ENCODE data around the gene PNPLA3.

The PNPLA3 gene

DNA sequence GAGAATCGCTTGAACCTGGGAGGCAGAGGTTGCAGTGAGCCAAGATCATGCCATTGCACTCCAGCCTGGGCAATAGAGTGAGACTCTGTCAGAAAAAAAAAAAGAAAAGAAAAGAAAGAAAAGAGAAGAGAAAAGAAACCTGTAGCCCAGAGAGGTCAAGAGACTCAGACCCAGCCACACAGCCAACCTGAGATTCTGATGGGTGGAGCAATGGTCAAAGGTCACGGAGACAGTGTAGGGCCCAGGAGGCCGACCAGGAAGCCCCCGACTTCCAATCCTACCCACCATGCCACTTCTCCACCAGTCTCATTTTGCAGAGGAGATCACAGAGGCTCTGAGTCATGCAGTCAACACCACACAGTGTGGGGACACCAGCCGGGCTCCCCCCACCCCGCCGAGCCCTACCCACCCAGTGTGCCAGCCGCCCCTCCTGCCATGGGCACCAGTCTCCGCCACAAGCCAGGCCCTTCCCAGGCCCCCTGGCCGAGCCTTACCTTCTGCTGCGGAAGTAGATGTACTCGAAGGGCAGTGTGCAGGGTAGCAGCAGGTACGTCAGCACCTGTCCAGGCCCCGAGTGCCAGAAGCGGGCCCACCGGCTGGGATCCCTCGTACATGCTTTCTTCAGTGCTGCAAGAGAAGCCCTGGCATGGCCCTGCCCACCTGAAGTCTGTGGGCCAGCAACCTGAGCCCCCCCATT lies 39.7 kb upstream of the PNPLA3 start:
- Histone ChIP-seq H3F3A (ENCODE audit: control insufficient read depth, insufficient read depth) (no peaks in the 10 kb centered on the region), H3K36me3 (ENCODE audit: control insufficient read depth, low read length) (no peaks in the 10 kb centered on the region), H3K9me3 (ENCODE audit: control insufficient read depth, insufficient read depth, low read length) (no peaks in the 10 kb centered on the region), H4K20me1 (ENCODE audit: control insufficient read depth, insufficient read depth, low read depth, low read length) (no peaks in the 10 kb centered on the region), H3K4me2 (ENCODE audit: low read length) (0 out of 2 replicates have a peak overlapping the region, but pooled peaks have one; percentile 54), H3K9me2 (replicated peaks; ENCODE audit: control insufficient read depth, low read length) (no peaks in the 10 kb centered on the region), H3K27ac (ENCODE audit: low read depth, low read length) (no peak overlapping the region), H3K79me2 (ENCODE audit: control insufficient read depth, low read length) (no peaks in the 10 kb centered on the region), H3K4me1 (ENCODE audit: control insufficient read depth, low read length) (peaks cover 8% of the 10 kb centered on the region), H3K4me3 (ENCODE audit: low read length) (no peak overlapping the region), H3K27me3 (ENCODE audit: control insufficient read depth, low read length) (no peaks in the 10 kb centered on the region)
- TF ChIP-seq, protein P1, sequence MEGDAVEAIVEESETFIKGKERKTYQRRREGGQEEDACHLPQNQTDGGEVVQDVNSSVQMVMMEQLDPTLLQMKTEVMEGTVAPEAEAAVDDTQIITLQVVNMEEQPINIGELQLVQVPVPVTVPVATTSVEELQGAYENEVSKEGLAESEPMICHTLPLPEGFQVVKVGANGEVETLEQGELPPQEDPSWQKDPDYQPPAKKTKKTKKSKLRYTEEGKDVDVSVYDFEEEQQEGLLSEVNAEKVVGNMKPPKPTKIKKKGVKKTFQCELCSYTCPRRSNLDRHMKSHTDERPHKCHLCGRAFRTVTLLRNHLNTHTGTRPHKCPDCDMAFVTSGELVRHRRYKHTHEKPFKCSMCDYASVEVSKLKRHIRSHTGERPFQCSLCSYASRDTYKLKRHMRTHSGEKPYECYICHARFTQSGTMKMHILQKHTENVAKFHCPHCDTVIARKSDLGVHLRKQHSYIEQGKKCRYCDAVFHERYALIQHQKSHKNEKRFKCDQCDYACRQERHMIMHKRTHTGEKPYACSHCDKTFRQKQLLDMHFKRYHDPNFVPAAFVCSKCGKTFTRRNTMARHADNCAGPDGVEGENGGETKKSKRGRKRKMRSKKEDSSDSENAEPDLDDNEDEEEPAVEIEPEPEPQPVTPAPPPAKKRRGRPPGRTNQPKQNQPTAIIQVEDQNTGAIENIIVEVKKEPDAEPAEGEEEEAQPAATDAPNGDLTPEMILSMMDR (IDR thresholded peaks at IDR 0.05; ENCODE audit: low read depth, low read length, poor library complexity, severe bottlenecking) = no peak

DNA sequence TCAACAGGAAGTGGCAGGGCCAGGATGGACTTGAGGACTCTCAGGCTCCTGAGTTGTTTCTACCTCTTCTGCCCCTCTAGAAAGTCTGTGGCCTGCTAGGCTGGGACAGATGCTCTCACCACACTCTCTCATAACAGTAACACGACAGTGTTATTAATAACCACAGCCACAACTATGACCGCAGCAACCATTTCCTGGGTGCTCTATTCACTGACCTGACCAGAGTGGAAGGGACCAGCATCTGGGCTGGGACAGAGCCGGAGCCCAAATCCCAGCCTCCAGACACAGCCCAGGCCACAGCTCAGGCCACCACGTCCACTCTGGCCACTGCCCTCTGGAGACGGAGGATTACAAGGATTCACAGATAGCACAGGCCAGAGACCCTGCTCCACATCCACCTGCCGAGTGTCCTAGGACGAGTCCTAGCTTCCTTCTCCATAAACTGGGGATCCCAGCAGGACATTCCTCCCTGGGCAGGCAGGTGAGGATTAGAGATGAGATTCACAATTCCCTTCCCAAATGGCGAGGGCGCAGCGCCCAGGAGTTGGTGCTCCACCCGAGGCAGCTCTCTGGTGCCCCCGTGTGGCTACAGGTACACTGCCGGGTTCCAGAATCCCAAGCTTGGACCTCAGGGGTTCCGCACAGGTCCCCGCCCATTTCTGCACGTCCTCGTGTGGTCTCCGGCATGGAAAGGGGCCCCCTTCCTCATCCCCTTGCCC lies 38.8 kb upstream of the PNPLA3 start:
- Histone ChIP-seq H3K9me2 (replicated peaks; ENCODE audit: control insufficient read depth, low read length) (no peaks in the 10 kb centered on the region), H3K4me1 (ENCODE audit: control insufficient read depth, low read length) (peaks cover 8% of the 10 kb centered on the region), H3K36me3 (ENCODE audit: control insufficient read depth, low read length) (no peaks in the 10 kb centered on the region), H4K20me1 (ENCODE audit: control insufficient read depth, insufficient read depth, low read depth, low read length) (no peaks in the 10 kb centered on the region), H3K4me2 (ENCODE audit: low read length) (peak overlapping the region; percentile 54), H3K79me2 (ENCODE audit: control insufficient read depth, low read length) (no peaks in the 10 kb centered on the region), H3K27me3 (ENCODE audit: control insufficient read depth, low read length) (no peaks in the 10 kb centered on the region), H3K9me3 (ENCODE audit: control insufficient read depth, insufficient read depth, low read length) (no peaks in the 10 kb centered on the region), H3K4me3 (ENCODE audit: low read length) (peak overlapping the region; percentile 39), H3F3A (ENCODE audit: control insufficient read depth, insufficient read depth) (no peaks in the 10 kb centered on the region), H3K27ac (ENCODE audit: low read depth, low read length) (no peak overlapping the region)
- TF ChIP-seq, protein P1 (IDR thresholded peaks at IDR 0.05; ENCODE audit: low read depth, low read length, poor library complexity, severe bottlenecking) = peak; percentile 88
- no peak for TF ChIP-seq EZH2phosphoT487 (IDR thresholded peaks at IDR 0.05; ENCODE audit: borderline replicate concordance, low read length)

DNA sequence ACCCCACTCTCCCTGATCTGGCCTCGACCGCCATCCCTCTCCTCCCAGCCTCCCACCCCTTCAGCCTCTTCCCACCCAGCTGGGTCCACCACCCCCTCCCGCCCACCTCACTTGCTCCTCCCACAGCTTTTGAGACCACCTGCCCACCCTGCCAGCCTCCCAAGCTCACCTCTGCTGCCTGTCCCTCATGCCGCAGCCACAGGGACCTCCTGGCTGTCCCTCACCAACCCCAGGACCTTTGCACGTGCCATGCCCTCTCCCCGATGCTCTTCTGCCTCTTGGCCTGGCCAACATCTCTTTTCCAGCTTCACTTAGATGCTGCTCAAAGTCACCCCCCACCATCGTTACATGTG lies 38.3 kb upstream of the PNPLA3 start:
- TF ChIP-seq EZH2phosphoT487 (IDR thresholded peaks at IDR 0.05; ENCODE audit: borderline replicate concordance, low read length) = no peak
- TF ChIP-seq, protein P1 (IDR thresholded peaks at IDR 0.05; ENCODE audit: low read depth, low read length, poor library complexity, severe bottlenecking) = no peak
- H3K9me2 ChIP-seq (replicated peaks; ENCODE audit: control insufficient read depth, low read length) = no peaks in the 10 kb centered on the region
- H4K20me1 ChIP-seq (ENCODE audit: control insufficient read depth, insufficient read depth, low read depth, low read length) = no peaks in the 10 kb centered on the region
- H3K9me3 ChIP-seq (ENCODE audit: control insufficient read depth, insufficient read depth, low read length) = no peaks in the 10 kb centered on the region
- no peaks in the 10 kb centered on the region for H3K27me3 ChIP-seq (ENCODE audit: control insufficient read depth, low read length)
- H3K4me3 ChIP-seq (ENCODE audit: low read length) = no peak overlapping the region
- peaks cover 8% of the 10 kb centered on the region for H3K4me1 ChIP-seq (ENCODE audit: control insufficient read depth, low read length)
- no peaks in the 10 kb centered on the region for H3F3A ChIP-seq (ENCODE audit: control insufficient read depth, insufficient read depth)
- no peaks in the 10 kb centered on the region for H3K79me2 ChIP-seq (ENCODE audit: control insufficient read depth, low read length)
- no peak overlapping the region for H3K4me2 ChIP-seq (ENCODE audit: low read length)
- H3K36me3 ChIP-seq (ENCODE audit: control insufficient read depth, low read length) = no peaks in the 10 kb centered on the region
- H3K27ac ChIP-seq (ENCODE audit: low read depth, low read length) = no peak overlapping the region
